SK-N-SH (cell line): ENCODE measurements around the gene OR10H5. TPM values are rescaled to one million over a fixed set of nuclear protein-coding genes. Genes with fewer than 3 reads are reported as not detected.
"Not testable (repeated sequence)": the region's sequence is repeated elsewhere in the genome, so short reads cannot be mapped to it uniquely, and the experiment has no call there.

Experiments
- CTCF ChIA-PET: fragments of 300-600, 350-600 bp; formaldehyde crosslinking; extraction: SDS; loops from one replicate; lab custom pipeline; 2021; lab: Yijun Ruan, JAX
- POLR2A ChIA-PET: fragments of 350-600 bp; sonication (Branson Sonifier 250); formaldehyde crosslinking; extraction: SDS; loops from one replicate; lab custom pipeline; 2020; ENCODE audit warnings: antibody characterized with exemption, inconsistent platforms; lab: Yijun Ruan, JAX
- DNase-seq: peaks from one replicate; pipeline ENCODE4 v3.0.0; 2012
- H2AFZ ChIP-seq: fragments of 200-600 bp; sonication (generic); 2 replicates; pipeline ENCODE4 v1.8.1; 2016; ENCODE audit warnings: antibody characterized with exemption, mild to moderate bottlenecking, low read depth
- H3F3A ChIP-seq: fragments of 200-600 bp; sonication (generic); replicated peaks from 2 replicates; pipeline ENCODE3; 2016; ENCODE audit warnings: antibody characterized with exemption, mild to moderate bottlenecking; ENCODE audit not compliant: insufficient read depth
- H3K27ac ChIP-seq, 2 experiments: fragments of 200-500 bp in 1 of 2; fragments of 200-600 bp in 1 of 2; sonication (Bioruptor generic) in 1 of 2; sonication (generic), shearing (Covaris generic) in 1 of 2; 2 replicates each; pipeline versions ENCODE4 v1.5.1 to v1.6.1; 2014 to 2016; ENCODE audit warnings: low read depth in 2 of 2, inconsistent platforms in 1 of 2, low read length in 1 of 2, mild to moderate bottlenecking in 1 of 2, mixed read lengths in 1 of 2
- H3K27me3 ChIP-seq: fragments of 200-600 bp; sonication (generic), shearing (Covaris generic); 2 replicates; pipeline ENCODE4 v1.6.1; 2016; ENCODE audit warnings: mixed run types; ENCODE audit not compliant: insufficient read depth
- H3K36me3 ChIP-seq, 2 experiments: fragments of 200-500 bp in 1 of 2; fragments of 200-600 bp in 1 of 2; sonication (Bioruptor generic) in 1 of 2; sonication (generic) in 1 of 2; replicated peaks in 1 of 2; 2 replicates each; pipeline versions ENCODE3 to v1.5.1; 2014 to 2016; ENCODE audit warnings: low read length in 1 of 2, mild to moderate bottlenecking in 1 of 2; ENCODE audit not compliant: insufficient read depth in 2 of 2, control insufficient read depth in 1 of 2
- H3K4me1 ChIP-seq, 2 experiments: fragments of 200-500 bp in 1 of 2; fragments of 200-600 bp in 1 of 2; sonication (Bioruptor generic) in 1 of 2; sonication (generic), shearing (Covaris generic) in 1 of 2; 2 replicates each; pipeline versions ENCODE4 v1.5.1 to v1.6.1; 2014 to 2016; ENCODE audit warnings: low read depth in 1 of 2, low read length in 1 of 2, mixed run types in 1 of 2; ENCODE audit not compliant: insufficient read depth in 2 of 2, control insufficient read depth in 1 of 2
- H3K4me2 ChIP-seq: fragments of 200-600 bp; sonication (generic), shearing (Covaris generic); 2 replicates; pipeline ENCODE4 v1.6.1; 2017; ENCODE audit warnings: mixed run types
- H3K4me3 ChIP-seq, 2 experiments: fragments of 200-500 bp in 1 of 2; fragments of 200-600 bp in 1 of 2; sonication (Bioruptor generic) in 1 of 2; sonication (generic), shearing (Covaris generic) in 1 of 2; 2 replicates each; pipeline versions ENCODE4 v1.5.1 to v1.8.1; 2014 to 2016; ENCODE audit warnings: low read depth in 2 of 2, inconsistent platforms in 1 of 2, low read length in 1 of 2, mild to moderate bottlenecking in 1 of 2, mixed read lengths in 1 of 2, moderate library complexity in 1 of 2
- H3K79me2 ChIP-seq: fragments of 200-600 bp; sonication (generic); 2 replicates; pipeline ENCODE4 v1.8.1; 2017; ENCODE audit warnings: mild to moderate bottlenecking; ENCODE audit not compliant: insufficient read depth
- H3K9ac ChIP-seq: fragments of 200-600 bp; sonication (generic); 2 replicates; pipeline ENCODE4 v1.6.1; 2017; ENCODE audit warnings: mixed run types
- H3K9me2 ChIP-seq: fragments of 200-600 bp; sonication (generic); 2 replicates; pipeline ENCODE4 v1.6.1; 2017; ENCODE audit warnings: mixed run types
- H3K9me3 ChIP-seq: fragments of 200-600 bp; sonication (generic); 2 replicates; pipeline ENCODE4 v1.6.1; 2017; ENCODE audit warnings: mixed run types, mild to moderate bottlenecking, moderate library complexity
- H4K20me1 ChIP-seq: fragments of 200-600 bp; sonication (generic); 2 replicates; pipeline ENCODE4 v1.6.1; 2017; ENCODE audit warnings: mild to moderate bottlenecking, mixed run types; ENCODE audit not compliant: insufficient read depth
- CHD2 ChIP-seq: fragments of 150-350 bp; IDR thresholded peaks from 2 replicates; pipeline ENCODE4 v1.6.1; 2018; ENCODE audit warnings: low read length; ENCODE audit not compliant: partially characterized antibody
- ELF1 ChIP-seq: IDR thresholded peaks from 2 replicates; pipeline ENCODE4 v1.4.0; 2012
- EP300 ChIP-seq, 2 experiments: IDR thresholded peaks; 2 replicates each; pipeline versions ENCODE4 v1.4.0 to v1.6.1; 2012; ENCODE audit warnings: borderline replicate concordance in 1 of 2, low read depth in 1 of 2, low read length in 1 of 2
- EZH2phosphoT487 ChIP-seq: fragments of 200-600 bp; sonication (generic); IDR thresholded peaks from 2 replicates; pipeline ENCODE4 v1.6.1; 2017; ENCODE audit warnings: low read depth, mixed run types, mild to moderate bottlenecking, antibody characterized with exemption, moderate library complexity, borderline replicate concordance
- FOSL2 ChIP-seq: IDR thresholded peaks from 2 replicates; pipeline ENCODE4 v1.4.0; 2012; ENCODE audit warnings: low read depth, mild to moderate bottlenecking, moderate library complexity, borderline replicate concordance
- FOXJ3 ChIP-seq: sonication (generic); formaldehyde crosslinking; IDR thresholded peaks from 2 replicates; pipeline ENCODE4 v1.5.1; 2020; ENCODE audit warnings: mild to moderate bottlenecking, missing genetic modification reagents
- FOXM1 ChIP-seq: IDR thresholded peaks from 2 replicates; pipeline ENCODE4 v1.4.0; 2012; ENCODE audit warnings: low read depth, mild to moderate bottlenecking
- GABPA ChIP-seq: IDR thresholded peaks from 2 replicates; pipeline ENCODE4 v1.4.0; 2012; ENCODE audit warnings: low read depth, mild to moderate bottlenecking
- GATA2 ChIP-seq: sonication (generic); formaldehyde crosslinking; IDR thresholded peaks from 2 replicates; pipeline ENCODE4 v1.5.0; 2020; ENCODE audit warnings: mild to moderate bottlenecking, missing genetic modification reagents
- MEF2A ChIP-seq: IDR thresholded peaks from 2 replicates; pipeline ENCODE4 v1.4.0; 2012; ENCODE audit warnings: low read depth, borderline replicate concordance
- NFIC ChIP-seq: IDR thresholded peaks from 2 replicates; pipeline ENCODE4 v1.4.0; 2012; ENCODE audit warnings: borderline replicate concordance
- RAD21 ChIP-seq: IDR thresholded peaks from 2 replicates; pipeline ENCODE4 v1.6.1; 2012; ENCODE audit warnings: mild to moderate bottlenecking, low read length
- RFX5 ChIP-seq: IDR thresholded peaks from 2 replicates; pipeline ENCODE4 v1.6.1; 2012; ENCODE audit warnings: mild to moderate bottlenecking, improper control_type of control experiment, low read length
- SMC3 ChIP-seq: IDR thresholded peaks from 2 replicates; pipeline ENCODE4 v1.6.1; 2012; ENCODE audit warnings: low read depth, low read length, improper control_type of control experiment
- TAF1 ChIP-seq: IDR thresholded peaks from 2 replicates; pipeline ENCODE4 v1.6.1; 2012; ENCODE audit warnings: low read depth, mild to moderate bottlenecking, low read length, moderate library complexity, borderline replicate concordance
- YY1 ChIP-seq: IDR thresholded peaks from 2 replicates; pipeline ENCODE4 v1.4.0; 2012; ENCODE audit warnings: low read depth, mild to moderate bottlenecking
- ZBTB33 ChIP-seq: IDR thresholded peaks from 2 replicates; pipeline ENCODE4 v1.4.0; 2012; ENCODE audit warnings: low read depth, borderline replicate concordance
- WGBS: methylation state at CpG from one replicate; pipeline ENCODE4 v1.1.6; 2017; ENCODE audit warnings: low lambda C conversion rate; 5-methylcytosine and 5-hydroxymethylcytosine counted together
- polyA plus RNA-seq, 3 experiments: library from polyadenylated mRNA; depleted of rRNA; stranded (reverse); fragments of >200 nt; gene quantifications; 2 replicates each; pipeline ENCODE4 v1.2.3, GENCODE V29; 2012

The OR10H5 gene
- polyA plus RNA-seq, 1 of the 3 experiments (the other 2 are of a cell fraction): not detected

- TF ChIP-seq NFIC (no peak), GATA2 (CRISPR knock-in tag) (no peak), ELF1 (no peak), ZBTB33 (no peak), EZH2phosphoT487 (no peak), FOSL2 (no peak), EP300 (IDR thresholded peaks at IDR 0.05; ENCODE audit: borderline replicate concordance in 1 of 2, low read depth in 1 of 2, low read length in 1 of 2) (no peak), RAD21 (no peak), YY1 (no peak)
- Histone ChIP-seq H3K4me2 (no peak overlapping the region), H3K27me3 (no peaks in the 10 kb centered on the region), H3K27ac (no peak overlapping the region), H3K79me2 (no peaks in the 10 kb centered on the region), H3K36me3 (no peaks in the 10 kb centered on the region), H3F3A (no peaks in the 10 kb centered on the region), H3K9me2 (no peaks in the 10 kb centered on the region), H3K9ac (no peak overlapping the region), H4K20me1 (no peaks in the 10 kb centered on the region), H3K9me3 (no peaks in the 10 kb centered on the region), H3K4me3 (no peak overlapping the region), H2AFZ (no peak overlapping the region), H3K4me1 (no peaks in the 10 kb centered on the region)
- 0% methylated on average over 2 of the region's 3 CpGs for WGBS
- CTCF ChIA-PET: no interaction called here
- POLR2A ChIA-PET: no interaction called here
- DNase-seq: no peak
Measured at GRCh38 chr19:15782211-15782610, 5.2 kb upstream of the OR10H5 start.

- H2AFZ ChIP-seq, H3K27me3 ChIP-seq, H3K79me2 ChIP-seq, DNase-seq, H3F3A ChIP-seq, H3K4me1 ChIP-seq, CTCF ChIA-PET, H3K27ac ChIP-seq, H3K9ac ChIP-seq, H3K4me2 ChIP-seq, H4K20me1 ChIP-seq, H3K9me3 ChIP-seq, H3K9me2 ChIP-seq, H3K36me3 ChIP-seq, POLR2A ChIA-PET, H3K4me3 ChIP-seq: not testable (repeated sequence)
- WGBS: 3% methylated on average over 7 of the region's 7 CpGs
Measured at GRCh38 chr19:15782896-15783295, 4.6 kb upstream of the OR10H5 start.

- H3K27ac ChIP-seq: no peak overlapping the region
- H2AFZ ChIP-seq: no peak overlapping the region
- ChIA-PET CTCF (no interaction called here), POLR2A (no interaction called here)
- no peaks in the 10 kb centered on the region for H3K27me3 ChIP-seq
- H3F3A ChIP-seq: no peaks in the 10 kb centered on the region
- H3K36me3 ChIP-seq: no peaks in the 10 kb centered on the region
- no peak overlapping the region for H3K4me2 ChIP-seq
- H3K9me3 ChIP-seq: no peaks in the 10 kb centered on the region
- no peak for DNase-seq
- no peak overlapping the region for H3K9ac ChIP-seq
- H3K79me2 ChIP-seq: no peaks in the 10 kb centered on the region
- H3K4me1 ChIP-seq: no peaks in the 10 kb centered on the region
- no peaks in the 10 kb centered on the region for H3K9me2 ChIP-seq
- 6% methylated on average over 2 of the region's 4 CpGs for WGBS
- no peak overlapping the region for H3K4me3 ChIP-seq
- no peaks in the 10 kb centered on the region for H4K20me1 ChIP-seq
- TF ChIP-seq RFX5: no peak
- no peak for TF ChIP-seq CHD2
- no peak for TF ChIP-seq SMC3
- no peak for TF ChIP-seq ZBTB33
- no peak for TF ChIP-seq FOXM1
- no peak for TF ChIP-seq GABPA
- TF ChIP-seq TAF1: no peak
- no peak for TF ChIP-seq MEF2A
- no peak for TF ChIP-seq FOXJ3 (CRISPR knock-in tag)
Measured at GRCh38 chr19:15788594-15789270, 1.3 kb downstream of the OR10H5 start.
